ENCODE results near the gene KCNIP4.

KCNIP4 gene

GRCh38 chr4:21009956-21010355, 938.6 kb downstream of the KCNIP4 start:
- no peak for DNase-seq

GRCh38 chr4:21005647-21006046, 942.9 kb downstream of the KCNIP4 start:
- no peak for DNase-seq

GRCh38 chr4:21002976-21003375, 945.6 kb downstream of the KCNIP4 start:
- no peak for DNase-seq

- DNase-seq: no peak
Observed at GRCh38 chr4:21002286-21002685, 946.3 kb downstream of the KCNIP4 start.

- DNase-seq: no peak
Observed at GRCh38 chr4:21001490-21001889, 947.1 kb downstream of the KCNIP4 start.

- no peak for DNase-seq
Observed at GRCh38 chr4:20997886-20998285, 950.7 kb downstream of the KCNIP4 start.

- no peak for DNase-seq
Observed at GRCh38 chr4:20995610-20996009, 953.0 kb downstream of the KCNIP4 start.

- no peak for DNase-seq
Observed at GRCh38 chr4:20995015-20995414, 953.6 kb downstream of the KCNIP4 start.

- no peak for DNase-seq
Observed at GRCh38 chr4:20992002-20992401, 956.6 kb downstream of the KCNIP4 start.

GRCh38 chr4:20987191-20987590, 961.4 kb downstream of the KCNIP4 start:
- no peak for DNase-seq

- no peak for DNase-seq
Observed at GRCh38 chr4:20984576-20984836, 964.1 kb downstream of the KCNIP4 start.

- DNase-seq: peak; percentile 17
Observed at GRCh38 chr4:20983763-20984575, 964.6 kb downstream of the KCNIP4 start.

- no peak for DNase-seq
Observed at GRCh38 chr4:20982544-20982943, 966.0 kb downstream of the KCNIP4 start.

- no peak for DNase-seq
Observed at GRCh38 chr4:20960291-20960690, 988.3 kb downstream of the KCNIP4 start.

GRCh38 chr4:20954541-20954940, 994.0 kb downstream of the KCNIP4 start:
- no peak for DNase-seq

GRCh38 chr4:20944961-20945360, 1003.6 kb downstream of the KCNIP4 start:
- DNase-seq: no peak

GRCh38 chr4:20944451-20944850, 1004.1 kb downstream of the KCNIP4 start:
- DNase-seq: no peak

GRCh38 chr4:20938204-20938603, 1010.4 kb downstream of the KCNIP4 start:
- DNase-seq: no peak

GRCh38 chr4:20926529-20926928, 1022.0 kb downstream of the KCNIP4 start:
- DNase-seq: no peak

GRCh38 chr4:20925176-20925575, 1023.4 kb downstream of the KCNIP4 start:
- no peak for DNase-seq

GRCh38 chr4:20922962-20923361, 1025.6 kb downstream of the KCNIP4 start:
- no peak for DNase-seq

GRCh38 chr4:20916106-20916505, 1032.5 kb downstream of the KCNIP4 start:
- DNase-seq: no peak

GRCh38 chr4:20904966-20905365, 1043.6 kb downstream of the KCNIP4 start:
- no peak for DNase-seq

- DNase-seq: no peak
Observed at GRCh38 chr4:20901851-20902250, 1046.7 kb downstream of the KCNIP4 start.

GRCh38 chr4:20899591-20899990, 1049.0 kb downstream of the KCNIP4 start:
- no peak for DNase-seq

Measured in NCI-H146 (cell line).